Kidney (tissue), 14 donors: ENCODE measurements around the gene ANKRD44. TPM values are rescaled to one million over a fixed set of nuclear protein-coding genes. Genes with fewer than 3 reads are reported as not detected.

Experiments
- DNase-seq, 5 donors: peaks; one replicate each; pipeline ENCODE4 v3.0.0-alpha.2; 2013 to 2020
- FAIRE-seq: peaks from 2 replicates; lab custom pipeline; 2012; peaks lifted over from hg19 to GRCh38; lab: Jason Lieb, UNC
- H3K27ac ChIP-seq, 2 donors: one replicate each; pipeline ENCODE4 v1.7.0; 2013; ENCODE audit warnings: low read depth in 2 of 2, low read length in 2 of 2, inconsistent platforms in 1 of 2
- H3K27me3 ChIP-seq: one replicate; pipeline ENCODE4 v1.7.1; 2013; ENCODE audit warnings: low read length, inconsistent platforms; ENCODE audit not compliant: control insufficient read depth, insufficient read depth
- H3K36me3 ChIP-seq, 3 donors: one replicate each; pipeline versions ENCODE4 v1.7.0 to v1.7.1; 2013; ENCODE audit warnings: low read length in 3 of 3, control low read depth in 1 of 3, inconsistent platforms in 1 of 3; ENCODE audit not compliant: insufficient read depth in 3 of 3, control insufficient read depth in 2 of 3
- H3K4me1 ChIP-seq, 3 donors: one replicate each; pipeline versions ENCODE4 v1.7.0 to v1.7.1; 2013; ENCODE audit warnings: low read length in 3 of 3, inconsistent platforms in 1 of 3, low read depth in 1 of 3; ENCODE audit not compliant: control insufficient read depth in 2 of 3, insufficient read depth in 2 of 3
- H3K4me3 ChIP-seq, 3 donors: one replicate each; pipeline versions ENCODE4 v1.7.0 to v1.8.1; 2013; ENCODE audit warnings: low read length in 3 of 3, control low read depth in 1 of 3, inconsistent platforms in 1 of 3
- H3K9ac ChIP-seq, 3 donors: one replicate each; pipeline versions ENCODE4 v1.7.0 to v1.7.1; 2013; ENCODE audit warnings: low read length in 3 of 3, control low read depth in 1 of 3, inconsistent platforms in 1 of 3
- H3K9me3 ChIP-seq, 3 donors: one replicate each; pipeline versions ENCODE4 v1.7.0 to v1.7.1; 2013; ENCODE audit warnings: low read length in 3 of 3, control low read depth in 1 of 3, inconsistent platforms in 1 of 3; ENCODE audit not compliant: control insufficient read depth in 2 of 3, insufficient read depth in 1 of 3
- intact Hi-C: fragments of 100-400 bp; cut with DNase I; formaldehyde crosslinking; loops from one replicate; pipeline ENCODE4 v1.11.1; 2022
- polyA plus RNA-seq: library from polyadenylated mRNA; stranded (reverse); fragments of 350-450 nt; fragmentation: Illumina TruSeq; extraction: RNeasy Lipid Tissue Mini Kit (QIAGEN cat#74804); gene quantifications from one replicate; pipeline ENCODE4 v1.2.3, GENCODE V29; 2014; ENCODE audit warnings: low read depth, low replicate concordance; ENCODE audit not compliant: insufficient read depth
- total RNA-seq: library from RNA; stranded (reverse); fragmentation: NEBNext Ultra II Directional; extraction: Animal tissue kit (Norgen Biotek cat#: 25700); gene quantifications from one replicate; pipeline ENCODE4 v1.2.1, GENCODE V29; 2021
- TF ChIP-seq, protein P1 (sequence below): IDR thresholded peaks from 3 replicates; pipeline ENCODE4 v1.5.1; 2012; ENCODE audit warnings: mild to moderate bottlenecking, moderate library complexity, borderline replicate concordance; ENCODE audit not compliant: insufficient read depth; ENCODE audit errors: extremely low read depth
- donor health status: control.
- donor health status: control.
- donor health status: control.
- donor health status: control.
- donor health status: control.
- donor health status: DM: yes; HTN: yes; CAD: no.
- donor health status: Normal renal cell carcinoma (clear cell type).

ANKRD44 gene
- total and polyA plus RNA-seq, 2 donors from 2014 or later, result 2.2 to 39.2 TPM

DNA sequence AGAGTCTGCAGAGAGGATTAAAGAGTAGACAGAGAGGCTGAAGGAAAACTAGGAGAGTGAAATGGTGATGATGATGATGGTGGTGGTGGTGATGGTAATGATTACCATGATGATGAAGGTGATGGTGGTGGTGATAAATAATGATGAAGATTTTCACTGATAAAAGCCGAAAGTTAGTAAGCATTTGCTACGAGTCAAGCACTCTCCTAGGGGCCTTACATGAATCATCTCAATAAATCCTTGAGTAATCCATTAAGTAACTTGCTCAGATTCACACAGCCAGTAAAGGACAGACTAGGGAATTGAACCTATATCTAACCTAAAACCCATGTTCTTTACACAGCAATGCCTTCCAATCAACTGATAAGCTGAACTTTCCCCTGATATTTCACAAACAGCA is 277.4 kb downstream of the ANKRD44 start:
- Histone ChIP-seq H3K27me3 (no peaks in the 10 kb centered on the region), H3K36me3 (no peaks in the 10 kb centered on the region), H3K4me1 (no peaks in the 10 kb centered on the region), H3K9ac (no peak overlapping the region), H3K4me3 (no peak overlapping the region), H3K27ac (no peak overlapping the region), H3K9me3 (no peaks in the 10 kb centered on the region)
- FAIRE-seq, result no peak
- TF ChIP-seq, protein P1, sequence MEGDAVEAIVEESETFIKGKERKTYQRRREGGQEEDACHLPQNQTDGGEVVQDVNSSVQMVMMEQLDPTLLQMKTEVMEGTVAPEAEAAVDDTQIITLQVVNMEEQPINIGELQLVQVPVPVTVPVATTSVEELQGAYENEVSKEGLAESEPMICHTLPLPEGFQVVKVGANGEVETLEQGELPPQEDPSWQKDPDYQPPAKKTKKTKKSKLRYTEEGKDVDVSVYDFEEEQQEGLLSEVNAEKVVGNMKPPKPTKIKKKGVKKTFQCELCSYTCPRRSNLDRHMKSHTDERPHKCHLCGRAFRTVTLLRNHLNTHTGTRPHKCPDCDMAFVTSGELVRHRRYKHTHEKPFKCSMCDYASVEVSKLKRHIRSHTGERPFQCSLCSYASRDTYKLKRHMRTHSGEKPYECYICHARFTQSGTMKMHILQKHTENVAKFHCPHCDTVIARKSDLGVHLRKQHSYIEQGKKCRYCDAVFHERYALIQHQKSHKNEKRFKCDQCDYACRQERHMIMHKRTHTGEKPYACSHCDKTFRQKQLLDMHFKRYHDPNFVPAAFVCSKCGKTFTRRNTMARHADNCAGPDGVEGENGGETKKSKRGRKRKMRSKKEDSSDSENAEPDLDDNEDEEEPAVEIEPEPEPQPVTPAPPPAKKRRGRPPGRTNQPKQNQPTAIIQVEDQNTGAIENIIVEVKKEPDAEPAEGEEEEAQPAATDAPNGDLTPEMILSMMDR, result no peak
- intact Hi-C loops, result no loop called here
- no peak for DNase-seq

DNA sequence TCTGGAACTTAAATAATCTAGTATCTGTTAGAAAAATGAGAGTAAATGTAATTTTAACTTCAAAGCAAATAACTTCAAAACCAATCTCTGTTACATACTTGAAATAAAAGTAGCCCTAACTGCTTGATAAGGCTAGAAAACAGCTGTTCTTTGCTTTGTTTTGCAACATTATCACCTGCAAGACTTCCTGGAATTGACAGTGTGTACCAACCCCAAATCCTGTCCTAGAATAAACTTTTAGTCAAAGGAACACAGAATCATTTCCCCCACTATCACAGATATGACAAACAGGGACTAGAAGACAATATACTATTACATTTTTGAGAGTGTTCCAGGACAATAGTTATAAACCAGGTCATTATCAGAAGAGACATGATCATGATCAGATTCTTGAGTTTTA is 278.8 kb downstream of the ANKRD44 start:
- no peaks in the 10 kb centered on the region for H3K9me3 ChIP-seq
- FAIRE-seq (no peak), DNase-seq (no peak)
- H3K4me1 ChIP-seq, result no peaks in the 10 kb centered on the region
- H3K36me3 ChIP-seq, result no peaks in the 10 kb centered on the region
- TF ChIP-seq, protein P1, result no peak
- no peak overlapping the region for H3K4me3 ChIP-seq
- no peak overlapping the region for H3K27ac ChIP-seq
- intact Hi-C loops, result no loop called here
- H3K27me3 ChIP-seq, result no peaks in the 10 kb centered on the region
- H3K9ac ChIP-seq, result no peak overlapping the region

DNA sequence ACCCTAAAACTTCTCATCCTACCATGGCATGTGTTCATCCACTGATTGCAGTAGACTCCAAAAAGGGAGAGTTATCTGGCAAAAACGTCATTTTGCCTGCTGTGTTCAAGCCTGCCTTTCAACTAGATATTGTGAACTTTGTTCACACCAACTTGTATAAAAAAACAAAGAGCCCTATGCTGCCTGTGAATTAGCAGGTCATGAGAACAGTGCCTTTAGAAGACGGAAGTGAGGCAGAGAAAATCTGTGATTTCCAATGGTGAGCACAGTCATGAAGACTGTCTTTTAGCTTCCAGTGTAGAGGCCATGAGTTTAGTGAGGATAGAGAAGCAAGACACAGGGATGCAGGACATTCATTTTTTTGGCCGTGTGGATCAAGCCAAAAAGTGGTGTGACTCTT is 280.5 kb downstream of the ANKRD44 start:
- FAIRE-seq, result no peak
- TF ChIP-seq, protein P1, result no peak
- no peak overlapping the region for H3K9ac ChIP-seq

DNA sequence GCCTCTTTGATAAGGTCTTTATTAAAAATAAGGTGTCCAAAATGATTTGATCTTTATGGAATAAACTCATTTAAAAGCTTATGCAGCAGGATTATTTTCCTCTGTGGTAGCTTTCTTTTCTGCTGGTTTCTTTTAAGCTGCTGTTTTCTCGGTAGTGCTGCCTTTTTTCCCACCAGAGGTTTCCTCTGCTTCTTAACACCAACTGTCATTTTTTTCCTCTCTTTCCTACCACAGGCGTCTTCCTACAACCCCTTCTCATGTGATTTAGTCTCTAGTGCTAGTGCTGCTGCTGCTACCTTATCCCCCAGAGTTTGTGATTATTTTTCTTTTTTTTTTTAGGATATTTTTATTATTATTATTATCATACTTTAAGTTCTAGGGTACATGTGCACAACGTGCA is 281.9 kb downstream of the ANKRD44 start:
- H3K4me3 ChIP-seq, result no peak overlapping the region
- intact Hi-C loops, result no loop called here
- H3K9ac ChIP-seq, result no peak overlapping the region

More for the DNA sequence above, 280.5 kb downstream of the ANKRD44 start:
- no peaks in the 10 kb centered on the region for H3K9me3 ChIP-seq
- H3K4me1 ChIP-seq, result no peaks in the 10 kb centered on the region
- no peaks in the 10 kb centered on the region for H3K27me3 ChIP-seq
- H3K4me3 ChIP-seq, result no peak overlapping the region
- no peak for DNase-seq
- H3K27ac ChIP-seq, result no peak overlapping the region
- H3K36me3 ChIP-seq, result no peaks in the 10 kb centered on the region
- intact Hi-C loops, result no loop called here

More for the DNA sequence above, 281.9 kb downstream of the ANKRD44 start:
- H3K27ac ChIP-seq, result no peak overlapping the region
- DNase-seq, result no peak
- H3K27me3 ChIP-seq, result no peaks in the 10 kb centered on the region
- H3K9me3 ChIP-seq, result no peaks in the 10 kb centered on the region
- TF ChIP-seq, protein P1, result no peak
- H3K36me3 ChIP-seq, result peaks cover 0 to 2% (median 0%) of the 10 kb centered on the region in 3 donors
- no peaks in the 10 kb centered on the region for H3K4me1 ChIP-seq
- FAIRE-seq, result no peak
